Skeletal muscle tissue (tissue), 4 donors: ENCODE results near the gene EMC1. TPM values are rescaled to one million over a fixed set of nuclear protein-coding genes. Genes with fewer than 3 reads are reported as not detected.
"Not testable (repeated sequence)": the region's sequence is repeated elsewhere in the genome, so short reads cannot be mapped to it uniquely, and the experiment has no call there.

Source experiments
- H3K27ac ChIP-seq: one replicate; pipeline ENCODE4 v1.7.0; 2013; ENCODE audit warnings: mild to moderate bottlenecking, low read depth, low read length, inconsistent platforms
- H3K27me3 ChIP-seq, 3 donors: one replicate each; pipeline ENCODE4 v1.7.0; 2013; ENCODE audit warnings: low read length in 3 of 3; ENCODE audit not compliant: control insufficient read depth in 3 of 3, insufficient read depth in 3 of 3
- H3K36me3 ChIP-seq, 3 donors: one replicate each; pipeline ENCODE4 v1.7.0; 2013; ENCODE audit warnings: low read length in 3 of 3; ENCODE audit not compliant: control insufficient read depth in 3 of 3, insufficient read depth in 3 of 3
- H3K4me1 ChIP-seq, 3 donors: one replicate each; pipeline ENCODE4 v1.7.0; 2013; ENCODE audit warnings: low read length in 3 of 3, mild to moderate bottlenecking in 3 of 3; ENCODE audit not compliant: control insufficient read depth in 3 of 3, insufficient read depth in 3 of 3
- H3K4me3 ChIP-seq, 3 donors: one replicate each; pipeline ENCODE4 v1.7.0; 2013; ENCODE audit warnings: low read length in 3 of 3
- H3K9ac ChIP-seq, 3 donors: one replicate each; pipeline ENCODE4 v1.7.0; 2013; ENCODE audit warnings: low read length in 3 of 3, mild to moderate bottlenecking in 3 of 3, moderate library complexity in 2 of 3, low read depth in 1 of 3
- H3K9me3 ChIP-seq, 3 donors: one replicate each; pipeline ENCODE4 v1.7.0; 2013; ENCODE audit warnings: low read length in 3 of 3; ENCODE audit not compliant: control insufficient read depth in 3 of 3
- total RNA-seq: library from RNA; depleted of rRNA; stranded (reverse); fragments of >200 nt; gene quantifications from one replicate; pipeline ENCODE4 v1.2.3, GENCODE V29; 2014
- donor health status: Osteomylitis.

EMC1 gene
- 36.5 TPM for total RNA-seq

DNA sequence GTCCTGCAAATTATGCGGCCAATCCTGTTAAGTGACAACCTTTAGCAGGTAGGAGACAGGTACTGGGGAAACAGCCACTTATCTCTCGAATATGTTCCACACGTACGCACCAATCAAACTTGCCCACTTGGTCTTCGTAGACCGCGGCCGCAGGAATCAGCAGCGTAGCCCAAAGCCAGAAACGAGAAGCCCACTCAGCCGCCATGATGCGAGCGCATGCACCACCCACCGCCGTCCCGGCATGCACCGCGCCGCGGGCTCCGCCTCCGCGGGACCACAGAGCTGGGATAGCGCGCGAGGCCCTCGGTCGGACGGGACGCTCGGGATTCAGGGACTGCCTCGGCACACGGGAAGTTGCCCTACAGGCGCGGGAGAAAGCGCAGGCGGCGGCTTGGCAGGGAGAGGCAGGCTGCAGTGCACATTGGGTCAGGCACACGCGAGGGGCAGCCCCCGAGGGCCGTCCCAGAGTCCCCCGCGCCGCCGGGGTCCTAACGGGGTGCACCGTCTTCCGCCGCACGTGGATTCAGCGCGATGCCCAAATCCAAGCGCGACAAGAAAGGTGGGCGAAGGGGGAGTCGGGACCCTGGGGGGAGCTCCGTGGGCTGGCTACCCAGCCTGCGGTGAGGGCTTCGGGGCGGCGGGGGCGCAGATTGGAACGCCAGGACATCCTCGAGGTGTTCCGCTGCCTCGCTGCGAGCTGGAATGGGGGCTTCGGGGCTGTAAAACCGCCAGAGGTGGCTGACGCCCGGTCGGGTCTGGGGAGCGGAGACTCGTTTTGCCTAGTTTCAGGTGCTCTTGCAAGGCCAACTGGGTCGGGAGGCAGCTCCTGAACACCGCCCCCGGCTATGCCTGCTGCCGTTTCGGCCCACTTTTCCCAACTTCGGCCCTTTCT lies at the start of gene EMC1, which contains the start of gene MRTO4:
TSS of gene EMC1 (minus strand) at position 220 of the 892 bp plus-strand sequence. CDS start at position 205, 15 bp downstream.
TSS of gene MRTO4 (plus strand) at position 501 of the 892 bp plus-strand sequence. CDS start at position 532, 31 bp downstream.
- H3K27ac ChIP-seq: peak within 1 kb of the TSS; percentile 93
- peaks cover 27 to 33% (median 31%) of the 10 kb centered on the region in 3 donors for H3K4me1 ChIP-seq
- peak within 1 kb of the TSS; percentile 71 to 97 (median 94) for H3K9ac ChIP-seq
- peak within 1 kb of the TSS; percentile 94 to 99 (median 98) for H3K4me3 ChIP-seq
- peaks cover 7 to 13% (median 10%) of the 10 kb centered on the region in 3 donors for H3K36me3 ChIP-seq
- no peaks in the 10 kb centered on the region for H3K27me3 ChIP-seq
- no peaks in the 10 kb centered on the region for H3K9me3 ChIP-seq

DNA sequence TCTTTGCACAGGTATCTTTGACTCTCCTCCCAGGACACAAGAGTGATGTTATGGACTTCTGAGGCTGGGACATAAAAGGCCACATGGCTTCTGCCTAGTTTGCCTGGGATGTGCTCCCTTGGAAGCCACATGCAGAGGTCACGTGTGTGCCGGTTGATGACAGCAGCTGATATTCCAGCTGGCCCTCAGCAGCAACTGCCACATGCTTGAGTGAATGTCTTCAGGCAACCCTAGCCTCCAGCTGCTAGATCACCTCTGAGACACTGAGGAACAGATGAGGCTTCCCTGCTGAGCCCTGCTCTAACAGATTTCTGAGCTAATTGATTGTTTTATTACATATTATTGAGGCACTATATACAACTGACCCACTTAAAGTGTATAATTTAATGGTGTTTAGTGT lies 48.9 kb upstream of the EMC1 start:
- peaks cover 10 to 22% (median 20%) of the 10 kb centered on the region in 3 donors for H3K36me3 ChIP-seq

DNA sequence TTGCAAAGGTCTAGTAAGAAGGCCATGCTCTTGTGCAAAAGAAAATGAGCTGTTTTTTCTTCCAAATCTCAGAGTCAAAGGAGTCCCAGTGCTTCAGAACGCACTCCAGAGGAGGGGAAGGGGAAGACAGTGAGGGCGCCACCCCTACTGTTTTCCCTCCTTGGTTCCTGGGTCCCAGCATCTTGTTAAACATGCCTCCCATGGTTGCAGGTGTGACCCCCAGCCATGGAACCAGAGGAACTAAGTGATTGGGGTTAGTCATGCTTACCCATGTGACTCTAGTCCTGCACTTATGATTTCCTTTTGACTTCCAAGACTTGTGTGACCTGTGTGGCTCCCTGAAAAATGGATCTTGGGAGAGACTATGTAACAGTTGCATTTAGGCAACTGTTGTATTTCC lies 43.3 kb upstream of the EMC1 start:
- Histone ChIP-seq H3K27ac (no peak overlapping the region), H3K36me3 (no peaks in the 10 kb centered on the region), H3K9ac (no peak overlapping the region), H3K4me3 (no peak overlapping the region), H3K4me1 (peaks cover 0 to 2% (median 0%) of the 10 kb centered on the region in 3 donors), H3K27me3 (no peaks in the 10 kb centered on the region), H3K9me3 (peaks cover 0 to 6% (median 4%) of the 10 kb centered on the region in 3 donors)

More for the DNA sequence above, 48.9 kb upstream of the EMC1 start:
- Histone ChIP-seq H3K9ac (no peak overlapping the region), H3K9me3 (no peaks in the 10 kb centered on the region), H3K4me1 (no peaks in the 10 kb centered on the region), H3K4me3 (no peak overlapping the region), H3K27ac (no peak overlapping the region), H3K27me3 (no peaks in the 10 kb centered on the region)

DNA sequence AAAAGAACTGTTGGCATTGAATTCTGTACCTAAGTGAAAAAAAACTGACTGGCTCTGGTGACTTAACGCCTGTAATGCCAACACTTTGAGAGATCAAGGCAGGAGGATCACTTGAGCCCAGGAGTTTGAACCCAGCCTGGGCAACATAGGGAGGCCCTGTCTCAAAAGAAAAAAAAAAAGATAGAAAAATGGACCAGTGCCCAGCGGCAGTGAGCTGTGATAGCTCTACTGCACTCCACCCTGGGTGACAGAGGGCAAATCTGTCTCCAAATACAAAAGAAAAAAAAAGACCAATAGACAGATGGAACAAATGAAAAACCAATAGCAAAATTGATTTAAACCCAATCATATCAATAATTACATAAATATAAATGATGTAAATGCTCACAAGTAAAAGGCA lies 37.9 kb upstream of the EMC1 start:
- Histone ChIP-seq H3K9ac (peak overlapping the region; percentile 54 to 76 (median 57)), H3K4me1 (peaks cover 5 to 10% (median 5%) of the 10 kb centered on the region in 3 donors), H3K27ac (no peak overlapping the region), H3K9me3 (peaks cover 0 to under 1% (median 0%) of the 10 kb centered on the region in 3 donors), H3K27me3 (no peaks in the 10 kb centered on the region), H3K4me3 (peak overlapping the region; percentile 60 to 78 (median 74)), H3K36me3 (no peaks in the 10 kb centered on the region)

DNA sequence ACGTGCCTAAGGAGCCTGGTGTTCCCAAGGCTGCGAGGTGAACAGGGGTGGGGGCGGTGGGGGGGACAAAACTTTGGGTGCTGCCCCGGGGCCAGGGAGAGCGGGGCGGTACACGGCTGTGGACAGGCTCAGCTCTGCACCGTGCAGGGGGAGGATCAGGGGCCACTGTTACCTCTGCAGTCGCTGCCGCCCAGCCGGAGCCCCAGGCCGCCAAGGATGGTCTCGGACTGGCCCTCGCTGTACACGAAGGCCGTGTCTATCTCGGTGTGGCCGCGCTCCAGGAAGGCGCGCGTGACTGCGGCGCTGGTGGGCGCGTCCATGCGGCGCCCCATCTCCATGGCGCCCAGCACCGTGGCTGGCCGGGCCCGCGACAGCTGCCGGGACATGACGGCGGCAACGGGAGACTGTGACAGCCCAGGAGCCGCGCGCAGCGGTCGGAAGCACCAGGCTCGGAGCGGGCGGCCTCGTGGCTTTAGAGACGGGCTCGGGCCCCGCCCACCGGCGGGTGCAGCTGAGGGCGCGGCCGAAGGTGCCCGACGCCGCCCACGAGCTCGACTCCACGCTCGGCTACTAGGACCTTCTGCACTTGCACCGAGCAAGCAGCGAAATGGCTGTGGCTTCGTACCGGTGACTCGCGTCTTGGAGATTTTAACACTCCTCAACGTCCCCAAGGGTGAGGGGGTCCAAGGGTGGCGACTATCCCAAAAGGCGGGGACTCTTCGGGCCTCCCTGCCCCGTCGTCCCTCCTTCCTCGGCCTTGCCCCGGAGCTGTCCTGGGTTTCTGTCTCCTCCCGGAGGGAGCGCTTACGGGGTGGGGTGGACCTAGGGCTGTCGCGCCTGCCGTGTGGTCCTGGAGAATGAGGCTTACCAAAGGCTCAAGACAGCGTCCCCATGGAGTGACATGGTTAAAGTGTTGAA lies 37.3 kb upstream of the EMC1 start, which contains the start of gene AKR7A3:
TSS of gene AKR7A3 (minus strand) at position 447 of the 918 bp plus-strand sequence. CDS start at position 386, 61 bp downstream.
- H3K4me1 ChIP-seq: peaks cover 5 to 10% (median 5%) of the 10 kb centered on the region in 3 donors
- peak within 1 kb of the TSS; percentile 54 to 76 (median 57) for H3K9ac ChIP-seq
- not testable (repeated sequence) for H3K27ac ChIP-seq

DNA sequence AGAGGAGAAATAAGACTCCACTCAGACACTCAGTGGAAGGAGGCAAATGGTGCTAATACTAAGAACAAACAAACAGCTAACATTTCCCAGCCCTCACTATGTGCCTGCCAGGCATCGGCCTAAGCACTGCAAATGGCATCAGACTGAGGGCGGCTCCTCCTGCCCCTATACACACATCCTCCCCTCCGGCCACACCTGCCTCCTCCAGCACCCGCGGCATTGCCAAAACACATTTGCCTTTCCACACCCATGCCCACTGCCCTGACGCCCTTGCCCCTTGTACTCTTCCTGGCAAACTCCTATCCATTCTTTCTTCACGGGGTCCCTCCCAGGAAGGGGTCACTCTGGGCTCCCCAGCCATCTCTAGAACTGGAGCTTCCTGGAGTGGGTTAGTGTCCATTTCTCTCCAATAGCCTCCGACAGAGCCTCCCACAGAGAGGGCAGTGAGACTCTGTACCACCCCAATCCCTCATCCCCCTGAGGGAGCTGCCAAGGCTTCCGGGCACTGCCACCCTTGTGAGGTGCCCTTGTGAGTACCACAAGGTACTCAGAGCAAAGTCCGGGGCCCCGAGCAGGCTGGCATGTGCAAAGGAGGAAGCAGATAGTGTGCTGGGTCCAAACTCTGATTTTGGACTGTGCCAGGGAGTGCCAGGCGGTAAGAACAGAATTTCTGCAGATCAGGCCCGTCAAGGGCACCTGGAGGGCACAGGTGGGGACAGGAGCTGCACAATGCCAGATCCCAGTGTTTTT lies 36.3 kb upstream of the EMC1 start:
- no peak overlapping the region for H3K4me3 ChIP-seq

More for the DNA sequence above, 37.3 kb upstream of the EMC1 start, which contains the start of gene AKR7A3:
- H3K4me3 ChIP-seq: peak within 1 kb of the TSS; percentile 60 to 78 (median 74)
- not testable (repeated sequence) for H3K27me3 ChIP-seq, H3K9me3 ChIP-seq, H3K36me3 ChIP-seq

DNA sequence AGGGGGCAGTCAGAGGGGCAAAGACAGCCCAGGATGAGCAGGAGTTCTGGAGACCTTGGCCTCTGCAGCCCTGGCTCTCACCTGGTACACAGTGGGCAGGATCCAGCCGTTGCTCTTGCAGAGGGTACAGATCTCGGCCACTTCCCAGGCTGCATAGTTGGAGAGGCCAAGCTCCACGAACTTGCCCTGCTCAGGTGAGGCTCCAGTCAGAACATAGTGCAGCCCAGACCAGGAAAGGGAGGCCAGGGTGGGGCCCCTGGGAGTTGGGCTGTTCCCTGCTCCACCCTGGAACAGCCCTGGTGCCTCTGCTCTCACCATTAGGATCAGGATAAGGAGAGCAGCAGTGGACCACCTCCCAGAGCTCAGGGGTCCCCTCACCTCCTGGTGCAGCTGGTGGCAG lies 34.5 kb upstream of the EMC1 start:
- H3K36me3 ChIP-seq, H3K9ac ChIP-seq, H3K4me3 ChIP-seq, H3K27me3 ChIP-seq, H3K9me3 ChIP-seq, H3K27ac ChIP-seq: not testable (repeated sequence)
- H3K4me1 ChIP-seq: peaks cover 5 to 10% (median 5%) of the 10 kb centered on the region in 3 donors

More for the DNA sequence above, 36.3 kb upstream of the EMC1 start:
- Histone ChIP-seq H3K9me3 (no peaks in the 10 kb centered on the region), H3K27me3 (no peaks in the 10 kb centered on the region), H3K36me3 (peaks cover 0 to 4% (median 0%) of the 10 kb centered on the region in 3 donors), H3K9ac (no peak overlapping the region), H3K27ac (no peak overlapping the region), H3K4me1 (peaks cover 5 to 10% (median 5%) of the 10 kb centered on the region in 3 donors)

DNA sequence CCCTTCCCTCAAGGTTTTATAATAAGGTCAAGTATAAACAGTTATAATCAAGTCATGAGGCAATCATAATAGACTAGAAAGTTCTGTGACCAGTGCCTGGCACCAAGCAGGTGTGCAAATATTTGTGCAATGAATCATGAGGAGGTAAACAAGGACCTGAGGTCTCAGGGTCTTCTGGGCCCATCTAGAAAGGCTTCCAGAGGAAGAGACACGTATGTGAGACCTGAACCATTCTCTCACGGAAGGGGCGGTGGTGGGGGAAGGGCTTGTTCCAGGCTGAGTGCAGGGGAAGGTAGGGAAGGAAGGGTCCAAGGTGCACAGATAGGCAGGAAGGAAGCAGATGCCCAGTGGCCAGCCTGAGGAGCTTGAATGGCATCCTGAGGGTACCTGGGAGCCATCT lies 34.0 kb upstream of the EMC1 start:
- H3K36me3 ChIP-seq, H3K4me3 ChIP-seq: not testable (repeated sequence)

DNA sequence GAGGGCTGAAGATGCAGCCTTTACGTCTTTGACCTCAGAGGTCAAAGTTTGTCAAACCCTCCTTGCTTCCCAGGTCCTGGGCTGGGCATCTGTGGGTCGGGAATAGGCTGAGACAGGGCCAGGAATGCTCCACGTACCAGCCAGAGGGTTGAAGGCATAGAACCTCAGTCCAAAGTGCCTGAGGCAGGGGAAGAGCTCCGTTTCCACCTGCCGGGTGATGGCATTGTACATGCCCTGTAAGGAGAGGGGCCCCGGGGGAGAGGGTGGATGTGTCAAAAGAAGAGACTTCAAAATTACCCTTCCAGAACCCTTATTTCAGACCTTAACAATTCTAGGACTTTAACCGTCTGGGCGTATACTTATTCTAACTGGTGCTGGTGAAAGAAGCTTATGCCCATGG lies 33.6 kb upstream of the EMC1 start:
- no peaks in the 10 kb centered on the region for H3K27me3 ChIP-seq
- H3K9me3 ChIP-seq: no peaks in the 10 kb centered on the region
- no peak overlapping the region for H3K4me3 ChIP-seq
- H3K27ac ChIP-seq: no peak overlapping the region
- peaks cover 5 to 10% (median 5%) of the 10 kb centered on the region in 3 donors for H3K4me1 ChIP-seq
- peaks cover 0 to 4% (median 0%) of the 10 kb centered on the region in 3 donors for H3K36me3 ChIP-seq
- no peak overlapping the region for H3K9ac ChIP-seq

More for the DNA sequence above, 34.0 kb upstream of the EMC1 start:
- H3K9ac ChIP-seq, H3K27me3 ChIP-seq, H3K9me3 ChIP-seq, H3K27ac ChIP-seq: not testable (repeated sequence)
- peaks cover 5 to 10% (median 5%) of the 10 kb centered on the region in 3 donors for H3K4me1 ChIP-seq
